ENCODE data around the gene SNX9.
"Not testable (repeated sequence)": the region's sequence is repeated elsewhere in the genome, so short reads cannot be mapped to it uniquely, and the experiment has no call there.

Gene SNX9

DNA sequence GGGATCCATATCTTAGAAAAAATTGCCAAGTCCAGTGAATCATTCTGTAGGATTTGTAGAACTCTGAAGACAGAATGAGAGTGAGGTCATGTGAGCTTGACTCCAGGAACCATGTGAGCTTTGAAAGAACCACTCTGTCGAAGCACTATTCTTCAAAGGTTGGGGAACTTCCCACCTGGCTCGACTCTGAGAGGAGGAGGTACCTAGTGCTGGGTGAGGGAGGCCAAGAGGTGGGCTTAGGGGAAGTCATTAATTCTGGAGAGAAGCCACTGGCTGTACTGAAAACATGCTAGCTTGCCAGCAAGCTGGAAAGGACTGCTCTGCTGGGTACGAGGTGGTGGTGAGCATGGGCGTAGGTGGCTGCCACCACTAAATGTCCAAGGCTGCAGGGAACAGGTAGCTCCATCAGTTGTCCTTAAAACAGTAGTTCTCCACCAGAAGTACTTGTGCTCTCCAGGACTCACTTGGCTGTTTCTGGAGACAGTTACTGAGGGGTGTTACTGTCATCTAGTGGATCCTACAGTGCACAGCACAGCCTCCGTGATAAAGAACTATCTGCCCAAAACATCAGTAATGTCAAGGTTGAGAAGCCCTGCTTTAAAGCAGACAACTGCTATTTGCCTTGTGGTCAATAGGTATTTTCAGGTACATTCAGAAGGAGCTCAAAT is 124.0 kb downstream of the SNX9 start:
- no peaks in the 10 kb centered on the region for H3K79me2 ChIP-seq (ENCODE audit: insufficient read depth, low read length)
- no peaks in the 10 kb centered on the region; the same call in 1 of the 2 replicates for H3K9me3 ChIP-seq (ENCODE audit: insufficient read depth, low read depth, low read length)
- no peaks in the 10 kb centered on the region for H3K9me2 ChIP-seq (replicated peaks; ENCODE audit: low read depth, low read length)
- H3K9ac ChIP-seq (ENCODE audit: low read depth, low read length, poor library complexity, severe bottlenecking), result no peak overlapping the region
- no peaks in the 10 kb centered on the region for H4K20me1 ChIP-seq (ENCODE audit: insufficient read depth, low read length, poor library complexity, severe bottlenecking)
- no peak for TF ChIP-seq EZH2phosphoT487 (IDR thresholded peaks at IDR 0.05; ENCODE audit: borderline replicate concordance)
- TF ChIP-seq, protein P1, sequence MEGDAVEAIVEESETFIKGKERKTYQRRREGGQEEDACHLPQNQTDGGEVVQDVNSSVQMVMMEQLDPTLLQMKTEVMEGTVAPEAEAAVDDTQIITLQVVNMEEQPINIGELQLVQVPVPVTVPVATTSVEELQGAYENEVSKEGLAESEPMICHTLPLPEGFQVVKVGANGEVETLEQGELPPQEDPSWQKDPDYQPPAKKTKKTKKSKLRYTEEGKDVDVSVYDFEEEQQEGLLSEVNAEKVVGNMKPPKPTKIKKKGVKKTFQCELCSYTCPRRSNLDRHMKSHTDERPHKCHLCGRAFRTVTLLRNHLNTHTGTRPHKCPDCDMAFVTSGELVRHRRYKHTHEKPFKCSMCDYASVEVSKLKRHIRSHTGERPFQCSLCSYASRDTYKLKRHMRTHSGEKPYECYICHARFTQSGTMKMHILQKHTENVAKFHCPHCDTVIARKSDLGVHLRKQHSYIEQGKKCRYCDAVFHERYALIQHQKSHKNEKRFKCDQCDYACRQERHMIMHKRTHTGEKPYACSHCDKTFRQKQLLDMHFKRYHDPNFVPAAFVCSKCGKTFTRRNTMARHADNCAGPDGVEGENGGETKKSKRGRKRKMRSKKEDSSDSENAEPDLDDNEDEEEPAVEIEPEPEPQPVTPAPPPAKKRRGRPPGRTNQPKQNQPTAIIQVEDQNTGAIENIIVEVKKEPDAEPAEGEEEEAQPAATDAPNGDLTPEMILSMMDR (conservative IDR thresholded peaks at IDR 0.05; ENCODE audit: low read length), result peak; percentile 94
- H2AFZ ChIP-seq (ENCODE audit: low read length), result no peak overlapping the region; the same call in 1 of the 2 replicates
- H3K4me1 ChIP-seq (ENCODE audit: insufficient read depth, low read length, poor library complexity, severe bottlenecking), result peaks cover 4% of the 10 kb centered on the region
- no peak overlapping the region for H3K4me2 ChIP-seq (ENCODE audit: low read depth, low read length, poor library complexity, severe bottlenecking)
- no peaks in the 10 kb centered on the region for H3F3A ChIP-seq (ENCODE audit: low read depth)
- H3K36me3 ChIP-seq (ENCODE audit: insufficient read depth, low read length), result no peaks in the 10 kb centered on the region
- no peaks in the 10 kb centered on the region for H3K27me3 ChIP-seq (ENCODE audit: insufficient read depth, low read length, poor library complexity, severe bottlenecking)
- no peak overlapping the region for H3K4me3 ChIP-seq (ENCODE audit: low read length, poor library complexity, severe bottlenecking)

DNA sequence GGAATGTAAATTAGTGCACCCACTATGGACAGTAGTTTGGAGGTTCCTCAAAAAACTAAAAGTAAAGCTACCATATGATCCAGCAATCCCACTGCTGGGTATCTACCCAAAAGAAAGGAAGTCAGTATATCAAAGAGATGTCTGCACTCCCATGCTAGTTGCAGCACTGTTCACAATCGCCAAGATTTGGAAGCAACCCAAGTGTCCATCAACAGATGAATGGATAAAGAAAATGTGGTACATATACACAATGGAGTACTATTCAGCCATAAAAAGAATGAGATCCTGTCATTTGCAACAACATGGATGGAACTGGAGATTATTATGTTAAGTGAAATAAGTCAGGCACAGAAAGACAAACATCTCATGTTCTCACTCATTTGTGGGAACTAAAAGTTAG is 127.9 kb downstream of the SNX9 start:
- H2AFZ ChIP-seq (ENCODE audit: low read length); H3F3A ChIP-seq (ENCODE audit: low read depth); H3K9ac ChIP-seq (ENCODE audit: low read depth, low read length, poor library complexity, severe bottlenecking); H3K79me2 ChIP-seq (ENCODE audit: insufficient read depth, low read length); H3K36me3 ChIP-seq (ENCODE audit: insufficient read depth, low read length); H3K27me3 ChIP-seq (ENCODE audit: insufficient read depth, low read length, poor library complexity, severe bottlenecking); H3K4me1 ChIP-seq (ENCODE audit: insufficient read depth, low read length, poor library complexity, severe bottlenecking); H3K9me3 ChIP-seq (ENCODE audit: insufficient read depth, low read depth, low read length); H3K4me2 ChIP-seq (ENCODE audit: low read depth, low read length, poor library complexity, severe bottlenecking); H3K9me2 ChIP-seq (replicated peaks; ENCODE audit: low read depth, low read length); H3K4me3 ChIP-seq (ENCODE audit: low read length, poor library complexity, severe bottlenecking); H4K20me1 ChIP-seq (ENCODE audit: insufficient read depth, low read length, poor library complexity, severe bottlenecking): not testable (repeated sequence)

DNA sequence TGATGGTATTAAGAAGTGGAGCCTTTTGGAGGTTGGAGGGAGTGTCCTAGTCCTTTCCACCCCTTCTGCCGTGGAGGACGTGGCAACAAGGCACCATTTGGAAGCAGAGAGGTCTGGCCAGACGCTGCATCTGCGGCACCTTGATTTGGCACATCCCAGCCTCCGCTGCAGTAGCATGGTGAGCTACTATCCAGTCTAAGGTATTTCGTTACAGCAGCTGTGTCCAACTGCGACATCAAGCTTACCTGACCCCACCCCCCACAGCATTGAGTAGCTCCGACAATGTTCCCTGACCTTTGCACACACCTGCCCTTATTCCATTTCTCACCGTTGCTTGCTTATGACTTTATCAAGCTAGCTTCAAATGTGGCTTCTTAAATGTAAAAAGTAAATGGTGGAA is 128.8 kb downstream of the SNX9 start:
- Histone ChIP-seq H3K27me3 (ENCODE audit: insufficient read depth, low read length, poor library complexity, severe bottlenecking) (no peaks in the 10 kb centered on the region), H3K79me2 (ENCODE audit: insufficient read depth, low read length) (no peaks in the 10 kb centered on the region), H3K36me3 (ENCODE audit: insufficient read depth, low read length) (no peaks in the 10 kb centered on the region), H3K9ac (ENCODE audit: low read depth, low read length, poor library complexity, severe bottlenecking) (no peak overlapping the region), H3K9me3 (ENCODE audit: insufficient read depth, low read depth, low read length) (no peaks in the 10 kb centered on the region; the same call in 1 of the 2 replicates), H2AFZ (ENCODE audit: low read length) (no peak overlapping the region), H3K4me3 (ENCODE audit: low read length, poor library complexity, severe bottlenecking) (no peak overlapping the region), H4K20me1 (ENCODE audit: insufficient read depth, low read length, poor library complexity, severe bottlenecking) (no peaks in the 10 kb centered on the region), H3K4me2 (ENCODE audit: low read depth, low read length, poor library complexity, severe bottlenecking) (no peak overlapping the region), H3K4me1 (ENCODE audit: insufficient read depth, low read length, poor library complexity, severe bottlenecking) (peaks cover 3% of the 10 kb centered on the region), H3F3A (ENCODE audit: low read depth) (no peaks in the 10 kb centered on the region), H3K9me2 (replicated peaks; ENCODE audit: low read depth, low read length) (no peaks in the 10 kb centered on the region)
- TF ChIP-seq EZH2phosphoT487 (IDR thresholded peaks at IDR 0.05; ENCODE audit: borderline replicate concordance), result no peak
- TF ChIP-seq, protein P1 (conservative IDR thresholded peaks at IDR 0.05; ENCODE audit: low read length), result no peak

DNA sequence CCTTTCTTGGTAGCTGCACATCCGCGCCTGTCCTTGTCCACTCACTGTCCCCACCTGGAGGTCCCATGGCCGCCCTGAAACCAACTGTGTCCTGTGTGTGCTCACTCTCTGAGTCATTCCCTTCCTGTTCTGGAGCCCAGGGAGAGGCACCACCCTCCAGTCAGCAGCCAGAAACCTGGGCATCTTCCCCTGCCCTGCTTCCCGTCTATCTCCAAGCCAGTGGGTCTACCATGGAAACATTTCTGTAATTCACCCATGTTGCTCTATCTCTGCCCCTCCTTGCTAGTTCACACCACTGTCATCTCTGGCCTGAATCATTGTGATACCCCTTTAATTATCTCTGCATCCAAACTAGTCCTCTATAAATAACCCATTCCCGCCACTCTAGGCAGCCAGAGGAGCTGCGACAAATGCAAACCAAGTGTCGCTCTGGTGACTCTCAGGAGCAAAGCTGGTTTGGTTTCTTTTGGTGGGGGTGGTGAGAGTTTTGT is 129.9 kb downstream of the SNX9 start:
- TF ChIP-seq, protein P1 (conservative IDR thresholded peaks at IDR 0.05; ENCODE audit: low read length), result no peak
- Histone ChIP-seq H3K4me3 (ENCODE audit: low read length, poor library complexity, severe bottlenecking) (no peak overlapping the region), H3K27me3 (ENCODE audit: insufficient read depth, low read length, poor library complexity, severe bottlenecking) (no peaks in the 10 kb centered on the region), H3K36me3 (ENCODE audit: insufficient read depth, low read length) (no peaks in the 10 kb centered on the region), H3K79me2 (ENCODE audit: insufficient read depth, low read length) (no peaks in the 10 kb centered on the region), H4K20me1 (ENCODE audit: insufficient read depth, low read length, poor library complexity, severe bottlenecking) (no peaks in the 10 kb centered on the region), H3F3A (ENCODE audit: low read depth) (no peaks in the 10 kb centered on the region), H3K4me2 (ENCODE audit: low read depth, low read length, poor library complexity, severe bottlenecking) (no peak overlapping the region), H3K4me1 (ENCODE audit: insufficient read depth, low read length, poor library complexity, severe bottlenecking) (no peaks in the 10 kb centered on the region), H3K9me2 (replicated peaks; ENCODE audit: low read depth, low read length) (no peaks in the 10 kb centered on the region), H3K9ac (ENCODE audit: low read depth, low read length, poor library complexity, severe bottlenecking) (no peak overlapping the region), H3K9me3 (ENCODE audit: insufficient read depth, low read depth, low read length) (no peaks in the 10 kb centered on the region; the same call in 1 of the 2 replicates), H2AFZ (ENCODE audit: low read length) (no peak overlapping the region)
